ENCODE results near the gene ACBD5.
"Not testable (repeated sequence)": the region's sequence is repeated elsewhere in the genome, so short reads cannot be mapped to it uniquely, and the experiment has no call there.

ACBD5 gene

GRCh38 chr10:27240212-27241009 lies at the start of gene ACBD5:
TSS of gene ACBD5 (minus strand) at chr10:27240797. CDS start at chr10:27240688, 109 bp downstream.
- peak; percentile 53 for DNase-seq

- no peak for DNase-seq
These were observed 44.5 kb upstream of the ACBD5 start for GRCh38 chr10:27285093-27285492.

GRCh38 chr10:27276581-27276980 lies 36.0 kb upstream of the ACBD5 start:
- no peak for DNase-seq

- not testable (repeated sequence) for DNase-seq
These were observed 25.4 kb upstream of the ACBD5 start for GRCh38 chr10:27266025-27266424.

- DNase-seq = not testable (repeated sequence)
These were observed 22.2 kb upstream of the ACBD5 start for GRCh38 chr10:27262788-27263187.

GRCh38 chr10:27258838-27259812 lies 18.5 kb upstream of the ACBD5 start:
- no peak for DNase-seq

- no peak for DNase-seq
These were observed 17.9 kb upstream of the ACBD5 start for GRCh38 chr10:27258492-27258837.

- no peak for DNase-seq
These were observed 15.9 kb upstream of the ACBD5 start for GRCh38 chr10:27256299-27257189.

- no peak for DNase-seq
These were observed 13.0 kb upstream of the ACBD5 start for GRCh38 chr10:27253576-27253975.

GRCh38 chr10:27252267-27253000 lies 11.8 kb upstream of the ACBD5 start:
- peak; percentile 82 for DNase-seq

GRCh38 chr10:27251554-27251953 lies 11.0 kb upstream of the ACBD5 start:
- DNase-seq = no peak

GRCh38 chr10:27248215-27248614 lies 7.6 kb upstream of the ACBD5 start:
- no peak for DNase-seq

- DNase-seq = no peak
These were observed 6.8 kb upstream of the ACBD5 start for GRCh38 chr10:27247441-27247840.

- DNase-seq = no peak
These were observed 6.4 kb upstream of the ACBD5 start for GRCh38 chr10:27247006-27247405.

GRCh38 chr10:27245836-27246235 lies 5.2 kb upstream of the ACBD5 start:
- DNase-seq = no peak

GRCh38 chr10:27244976-27245375 lies 4.4 kb upstream of the ACBD5 start:
- no peak for DNase-seq

- DNase-seq = peak; percentile 66
These were observed 2.5 kb upstream of the ACBD5 start for GRCh38 chr10:27242951-27243551.

- DNase-seq = no peak
These were observed 1.9 kb upstream of the ACBD5 start for GRCh38 chr10:27242473-27242950.

- peak; percentile 75 for DNase-seq
These were observed 1.3 kb upstream of the ACBD5 start for GRCh38 chr10:27241652-27242472.

- DNase-seq = no peak
These were observed 534 bp upstream of the ACBD5 start for GRCh38 chr10:27241010-27241651.

All from activated T-cell treated with anti-CD3 and anti-CD28 coated beads for 4 hours (primary cell).